ENCODE data around the gene ASAP2.

DNA sequence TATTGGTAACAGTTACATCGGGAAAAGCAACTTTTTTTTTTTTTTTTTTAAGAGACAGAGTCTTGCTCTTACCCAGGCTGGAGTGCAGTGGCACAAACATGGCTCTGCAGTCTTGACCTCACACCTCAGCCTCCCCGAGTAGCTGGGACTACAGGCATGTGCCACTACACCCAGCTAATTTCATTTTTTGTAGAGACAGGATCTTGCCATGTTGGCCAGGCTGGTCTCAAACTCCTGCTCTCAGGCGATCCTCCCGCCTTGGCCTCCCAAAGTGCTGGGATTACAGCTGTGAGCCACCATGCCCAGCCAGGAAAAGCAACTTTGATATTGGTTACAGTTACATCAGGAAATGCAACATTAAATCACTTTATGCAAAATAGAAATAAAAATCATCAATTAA, 212.1 kb downstream of the ASAP2 start:
- TF ChIP-seq SIN3A (IDR thresholded peaks at IDR 0.05; ENCODE audit: borderline replicate concordance, insufficient read depth, low read length): no peak
- TF ChIP-seq TAF1 (IDR thresholded peaks at IDR 0.05; ENCODE audit: borderline replicate concordance, insufficient read depth, low read length): no peak
- TF ChIP-seq POLR2AphosphoS5 (IDR thresholded peaks at IDR 0.05; ENCODE audit: low read depth, low read length): no peak
- TF ChIP-seq, protein P1, sequence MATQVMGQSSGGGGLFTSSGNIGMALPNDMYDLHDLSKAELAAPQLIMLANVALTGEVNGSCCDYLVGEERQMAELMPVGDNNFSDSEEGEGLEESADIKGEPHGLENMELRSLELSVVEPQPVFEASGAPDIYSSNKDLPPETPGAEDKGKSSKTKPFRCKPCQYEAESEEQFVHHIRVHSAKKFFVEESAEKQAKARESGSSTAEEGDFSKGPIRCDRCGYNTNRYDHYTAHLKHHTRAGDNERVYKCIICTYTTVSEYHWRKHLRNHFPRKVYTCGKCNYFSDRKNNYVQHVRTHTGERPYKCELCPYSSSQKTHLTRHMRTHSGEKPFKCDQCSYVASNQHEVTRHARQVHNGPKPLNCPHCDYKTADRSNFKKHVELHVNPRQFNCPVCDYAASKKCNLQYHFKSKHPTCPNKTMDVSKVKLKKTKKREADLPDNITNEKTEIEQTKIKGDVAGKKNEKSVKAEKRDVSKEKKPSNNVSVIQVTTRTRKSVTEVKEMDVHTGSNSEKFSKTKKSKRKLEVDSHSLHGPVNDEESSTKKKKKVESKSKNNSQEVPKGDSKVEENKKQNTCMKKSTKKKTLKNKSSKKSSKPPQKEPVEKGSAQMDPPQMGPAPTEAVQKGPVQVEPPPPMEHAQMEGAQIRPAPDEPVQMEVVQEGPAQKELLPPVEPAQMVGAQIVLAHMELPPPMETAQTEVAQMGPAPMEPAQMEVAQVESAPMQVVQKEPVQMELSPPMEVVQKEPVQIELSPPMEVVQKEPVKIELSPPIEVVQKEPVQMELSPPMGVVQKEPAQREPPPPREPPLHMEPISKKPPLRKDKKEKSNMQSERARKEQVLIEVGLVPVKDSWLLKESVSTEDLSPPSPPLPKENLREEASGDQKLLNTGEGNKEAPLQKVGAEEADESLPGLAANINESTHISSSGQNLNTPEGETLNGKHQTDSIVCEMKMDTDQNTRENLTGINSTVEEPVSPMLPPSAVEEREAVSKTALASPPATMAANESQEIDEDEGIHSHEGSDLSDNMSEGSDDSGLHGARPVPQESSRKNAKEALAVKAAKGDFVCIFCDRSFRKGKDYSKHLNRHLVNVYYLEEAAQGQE (IDR thresholded peaks at IDR 0.05; ENCODE audit: insufficient read depth in 1 of 2, low read depth in 2 of 2, low read length in 2 of 2): no peak
- TF ChIP-seq FOXP2 (optimal IDR thresholded peaks at IDR 0.05; ENCODE audit: borderline replicate concordance, extremely low read depth, extremely low read length, insufficient read depth): no peak

Measured in PFSK-1 (cell line).